Measurements from ENCODE around the gene CEP70. TPM values are rescaled to one million over a fixed set of nuclear protein-coding genes. Genes with fewer than 3 reads are reported as not detected.

CEP70 gene
- total and polyA plus RNA-seq, 10 of the 15 experiments (the other 5 are each of a cell fraction or from before 2014, with no cell fraction given), result 1.4 to 9.3 (median 2.2) TPM

- no peak for TF ChIP-seq SPI1 (IDR thresholded peaks at IDR 0.05; ENCODE audit: borderline replicate concordance, insufficient read depth, low read depth, low read length)
- TF ChIP-seq KAT2A (conservative IDR thresholded peaks at IDR 0.05; ENCODE audit: control insufficient read depth, low read depth, low read length), result no peak
- no peak for TF ChIP-seq ESRRA (IDR thresholded peaks at IDR 0.05; ENCODE audit: low read length)
Observed at GRCh38 chr3:138468451-138468850, 125.6 kb downstream of the CEP70 start (continued).

GRCh38 chr3:138467931-138468330, 126.1 kb downstream of the CEP70 start:
- H3K27ac ChIP-seq (ENCODE audit: control insufficient read depth, insufficient read depth), result no peak overlapping the region
- H3K9ac ChIP-seq (ENCODE audit: control insufficient read depth, insufficient read depth, low read length), result no peak overlapping the region
- no peaks in the 10 kb centered on the region for H3K79me2 ChIP-seq (ENCODE audit: control insufficient read depth, insufficient read depth, low read length)
- no peak overlapping the region for H3K4me2 ChIP-seq (ENCODE audit: control insufficient read depth, insufficient read depth)
- in situ Hi-C loops (cut with MboI), result no loop called here
- no peaks in the 10 kb centered on the region for H4K20me1 ChIP-seq (ENCODE audit: control insufficient read depth, insufficient read depth)
- no peak overlapping the region for H2AFZ ChIP-seq (ENCODE audit: control insufficient read depth, low read depth, low read length)
- no peak overlapping the region for H3K4me3 ChIP-seq
- no peak for DNase-seq (ENCODE audit: low read depth, low spot score)
- no peaks in the 10 kb centered on the region for H3K36me3 ChIP-seq (ENCODE audit: control insufficient read depth in 2 of 2, insufficient read depth in 2 of 2, low read length in 1 of 2)
- RAD21 ChIA-PET (ENCODE audit: unreplicated experiment), result no interaction called here
- BruUV-seq (replicated peaks), result no TSS peak
- no peaks in the 10 kb centered on the region for H3K9me3 ChIP-seq (replicated peaks; ENCODE audit: control insufficient read depth, insufficient read depth, low read length)
- SMC1A ChIA-PET (ENCODE audit: uncharacterized antibody, unreplicated experiment), result interaction anchor here (1.1 kb wide), 1 partner anchor 15 kb away, joined by 3 read pairs; no protein-coding TSS in a partner anchor
- no peak for FAIRE-seq
- POLR2A ChIA-PET, result interaction anchor here (1.0 kb wide), 1 partner anchor 127 kb away, joined by 3 read pairs; the partner anchor contains the start of gene CEP70
- 51% methylated on average over 5 of the region's 5 CpGs for WGBS (ENCODE audit: insufficient coverage, insufficient replicate concordance, low lambda C conversion rate, missing lambda C conversion rate)
- ATAC-seq, result no peak
- no peaks in the 10 kb centered on the region; a peak in 3 of 4 replicates for H3K27me3 ChIP-seq (replicated peaks in 1 of 2; ENCODE audit: control insufficient read depth in 2 of 2, insufficient read depth in 2 of 2, low read length in 1 of 2)
- H3K4me1 ChIP-seq (ENCODE audit: control insufficient read depth, insufficient read depth, low read length), result no peaks in the 10 kb centered on the region
- CTCF ChIA-PET, result interaction anchor here (1.0 kb wide), 2 partner anchors 452 to 456 kb away, joined by 3 to 4 read pairs; no protein-coding TSS in a partner anchor
- intact Hi-C loops (cut with micrococcal nuclease; ENCODE audit: unreplicated experiment), result no loop called here
- TF ChIP-seq PBX3 (IDR thresholded peaks at IDR 0.05; ENCODE audit: insufficient replicate concordance, low read depth, low read length), result no peak
- TF ChIP-seq ZBTB33 (IDR thresholded peaks at IDR 0.05), result no peak
- no peak for TF ChIP-seq ESRRA (IDR thresholded peaks at IDR 0.05; ENCODE audit: low read length)
- TF ChIP-seq CHD4 (IDR thresholded peaks at IDR 0.05), result no peak
- TF ChIP-seq SREBF1 (IDR thresholded peaks at IDR 0.05; ENCODE audit: low read length), result no peak
- TF ChIP-seq CEBPB (IDR thresholded peaks at IDR 0.05; ENCODE audit: borderline replicate concordance in 1 of 2, low read depth in 2 of 2, low read length in 2 of 2), result no peak
- TF ChIP-seq CUX1 (IDR thresholded peaks at IDR 0.05; ENCODE audit: insufficient replicate concordance, low read depth, low read length), result no peak
- no peak for TF ChIP-seq MEF2A (IDR thresholded peaks at IDR 0.05; ENCODE audit: insufficient read depth, low read depth, low read length)
- TF ChIP-seq MTA3 (IDR thresholded peaks at IDR 0.05; ENCODE audit: borderline replicate concordance, low read length), result no peak
- TF ChIP-seq TCF12 (IDR thresholded peaks at IDR 0.05; ENCODE audit: low read depth, low read length), result no peak
- no peak for TF ChIP-seq SMC3 (IDR thresholded peaks at IDR 0.05; ENCODE audit: borderline replicate concordance, low read length)

Measured in GM12878 (cell line).